Adrenal gland (tissue), 12 donors: Measurements from ENCODE around the gene TULP3. TPM values are rescaled to one million over a fixed set of nuclear protein-coding genes. Genes with fewer than 3 reads are reported as not detected.

Experiments
- DNase-seq, 7 donors: peaks; one replicate each; pipeline ENCODE4 v3.0.0-alpha.2; 2019 to 2020
- H3K27ac ChIP-seq, 5 donors: fragments of 200-600 bp; sonication (generic) in 4 of 5; 1 replicate in 3 of 5; 2 replicates in 2 of 5; pipeline versions ENCODE4 v1.5.1 to v1.8.0; 2016 to 2020; ENCODE audit warnings: mild to moderate bottlenecking in 1 of 5
- H3K27me3 ChIP-seq: fragments of 200-600 bp; 2 replicates; pipeline ENCODE4 v1.8.0; 2021
- H3K36me3 ChIP-seq, 2 donors: fragments of 200-600 bp; replicated peaks in 1 of 2; 1 replicate in 1 of 2; 2 replicates in 1 of 2; pipeline versions ENCODE4 v1.5.1 to v1.8.0; 2018 to 2022
- H3K4me1 ChIP-seq, 2 donors: fragments of 200-600 bp; replicated peaks in 1 of 2; 1 replicate in 1 of 2; 2 replicates in 1 of 2; pipeline versions ENCODE4 v1.5.1 to v1.8.0; 2018 to 2021
- H3K4me3 ChIP-seq, 4 donors: fragments of 200-600 bp; sonication (generic) in 3 of 4; one replicate each; pipeline ENCODE4 v1.5.1; 2016 to 2018
- H3K9me3 ChIP-seq, 3 donors: fragments of 200-600 bp; sonication (generic) in 1 of 3; replicated peaks in 1 of 3; 1 replicate in 2 of 3; 2 replicates in 1 of 3; pipeline versions ENCODE4 v1.5.1 to v1.8.0; 2016 to 2021
- CTCF ChIP-seq, 6 experiments: fragments of 450-650 bp in 4 of 6; fragments of 200-600 bp in 2 of 6; sonication (generic) in 1 of 6; IDR thresholded peaks; 1 replicate in 5 of 6; 2 replicates in 1 of 6; pipeline versions ENCODE4 v1.5.1 to v1.8.0; 2016 to 2021; ENCODE audit warnings: antibody characterized with exemption in 6 of 6, mild to moderate bottlenecking in 2 of 6, moderate library complexity in 1 of 6
- POLR2A ChIP-seq, 2 donors: fragments of 450-650 bp; IDR thresholded peaks; one replicate each; pipeline ENCODE4 v1.6.1; 2017; ENCODE audit warnings: antibody characterized with exemption in 2 of 2, mild to moderate bottlenecking in 2 of 2, moderate library complexity in 1 of 2
- WGBS, 4 donors: extraction: QIAGEN DNeasy Blood & Tissue Kit in 2 of 4; methylation state at CpG; one replicate each; pipeline versions ENCODE4 v1.1.5 to v1.1.7; 2013 to 2017; 5-methylcytosine and 5-hydroxymethylcytosine counted together
- intact Hi-C, 2 donors: fragments of 100-400 bp; cut with DNase I; formaldehyde crosslinking; loops; one replicate each; pipeline versions ENCODE4 v1.14.1 to v1.15.0; 2022 to 2023
- polyA plus RNA-seq, 3 donors: library from polyadenylated mRNA; stranded (reverse); fragments of 200-250 nt in 2 of 3; fragments of 350-450 nt in 1 of 3; fragmentation: Illumina TruSeq in 1 of 3; extraction: RNeasy Lipid Tissue Mini Kit (QIAGEN cat#74804) in 1 of 3; gene quantifications; one replicate each; pipeline ENCODE4 v1.2.3, GENCODE V29; 2013 to 2014
- total RNA-seq, 9 donors: library from RNA; depleted of rRNA in 4 of 9; stranded (reverse); fragments of >200 nt in 4 of 9; fragments of 120-200 nt in 1 of 9; fragmentation: NEBNext Ultra II Directional in 1 of 9; extraction: Animal tissue kit (Norgen Biotek cat#: 25700) in 1 of 9; gene quantifications; one replicate each; pipeline versions ENCODE4 v1.1.0 to v1.2.4, GENCODE V29; 2013 to 2023
- donor health status: healthy with polysubstance abuse.
- donor health status: Bipolar disorder and iron deficiency.
- donor health status: DM: yes; HTN: yes; CAD: no.
- donor health status: DM: no; HTN: no; CAD: no.
- donor health status: DM: no; HTN: no; CAD: no.
- donor health status: DM: yes; HTN: yes; CAD: no.

The TULP3 gene
- total and polyA plus RNA-seq, 12 donors: 16.9 to 40.5 (median 25.0) TPM

- Histone ChIP-seq H3K27ac (peak overlapping the region in 1 of 5 donors; percentile 78), H3K4me3 (no peak overlapping the region), H3K27me3 (no peaks in the 10 kb centered on the region), H3K4me1 (no peaks in the 10 kb centered on the region), H3K36me3 (no peaks in the 10 kb centered on the region), H3K9me3 (no peaks in the 10 kb centered on the region)
- DNase-seq: no peak
- TF ChIP-seq CTCF (IDR thresholded peaks at IDR 0.05) (no peak), POLR2A (IDR thresholded peaks at IDR 0.05) (no peak)
- intact Hi-C loops: loop anchor here in 1 of 2 donors (10.0 kb wide), 2 partner anchors 87 to 187 kb away; no protein-coding TSS in a partner anchor
- 96 to 98% (median 96%) methylated on average over 7 of the region's 7 CpGs for WGBS, 4 donors
Measured at GRCh38 chr12:2857576-2857975, 33.1 kb upstream of the TULP3 start.

- H3K27ac ChIP-seq: peak overlapping the region in 1 of 5 donors; percentile 78
- H3K4me3 ChIP-seq: no peak overlapping the region
- WGBS, 4 donors: 75 to 83% (median 79%) methylated on average over 1 to 2 of the region's 2 CpGs; no CpG with 5 or more reads in 1 of the 4 donors
- no peak for TF ChIP-seq POLR2A (IDR thresholded peaks at IDR 0.05)
- no peak for TF ChIP-seq CTCF (IDR thresholded peaks at IDR 0.05)
- no peaks in the 10 kb centered on the region for H3K4me1 ChIP-seq
- no peaks in the 10 kb centered on the region for H3K36me3 ChIP-seq
- no peak for DNase-seq
- no peaks in the 10 kb centered on the region for H3K27me3 ChIP-seq
- H3K9me3 ChIP-seq: no peaks in the 10 kb centered on the region
- intact Hi-C loops: loop anchor here in 1 of 2 donors (10.0 kb wide), 2 partner anchors 86 to 186 kb away; no protein-coding TSS in a partner anchor
Measured at GRCh38 chr12:2858334-2858733, 32.4 kb upstream of the TULP3 start.

DNA sequence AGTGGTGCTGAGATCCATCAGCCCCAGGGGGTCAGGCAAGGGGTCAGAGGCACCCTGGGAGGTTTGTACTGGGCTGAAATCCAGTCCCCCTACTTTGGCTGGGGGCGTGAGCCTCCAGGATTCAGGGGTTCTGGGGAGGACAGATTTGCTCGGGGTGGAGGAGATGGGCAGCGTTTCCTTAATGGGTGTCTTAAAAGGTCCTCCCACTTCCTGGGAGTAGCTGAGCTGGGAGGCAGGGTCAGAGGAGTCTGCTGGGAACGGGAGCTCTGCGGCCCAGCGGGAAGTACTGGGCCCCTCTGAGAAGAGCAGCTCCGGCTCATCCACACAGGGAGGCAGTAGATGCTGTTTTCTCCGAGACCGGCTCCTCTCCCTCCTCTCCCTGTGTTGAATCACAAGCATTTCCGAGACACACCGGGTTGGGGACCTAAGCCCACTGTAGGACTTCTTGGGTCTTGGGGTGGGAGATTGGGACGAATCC lies 31.7 kb upstream of the TULP3 start:
- H3K4me1 ChIP-seq: no peaks in the 10 kb centered on the region
- intact Hi-C loops: loop anchor here in 1 of 2 donors (10.0 kb wide), 2 partner anchors 86 to 186 kb away; no protein-coding TSS in a partner anchor
- H3K27ac ChIP-seq: peak overlapping the region in 2 of 5 donors; percentile 44 to 78
- 80 to 92% (median 83%) methylated on average over 7 to 12 of the region's 12 CpGs for WGBS, 4 donors
- peak in 1 of 7 donors; percentile 38 for DNase-seq
- TF ChIP-seq CTCF (IDR thresholded peaks at IDR 0.05): no peak
- no peak for TF ChIP-seq POLR2A (IDR thresholded peaks at IDR 0.05)
- no peak overlapping the region for H3K4me3 ChIP-seq
- H3K36me3 ChIP-seq: no peaks in the 10 kb centered on the region
- no peaks in the 10 kb centered on the region for H3K27me3 ChIP-seq
- H3K9me3 ChIP-seq: no peaks in the 10 kb centered on the region

DNA sequence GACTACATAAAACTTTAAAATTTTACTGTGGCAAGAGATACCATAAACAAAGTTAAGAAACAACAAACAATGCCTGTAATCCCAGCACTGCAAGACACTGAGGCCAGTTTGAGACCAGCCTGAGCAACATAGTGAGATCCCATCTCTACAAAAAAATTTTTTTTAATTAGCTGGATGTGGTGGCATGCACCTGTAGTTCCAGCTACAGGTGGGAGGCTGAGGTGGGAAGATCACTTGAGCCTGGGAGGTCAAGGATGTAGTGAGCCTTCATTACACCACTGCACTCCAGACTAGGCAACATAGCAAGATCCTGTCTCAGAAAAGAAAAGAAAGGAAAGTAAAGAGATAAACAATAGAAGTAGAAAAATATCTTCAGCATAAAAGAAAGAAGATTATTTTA lies 30.5 kb upstream of the TULP3 start:
- no peaks in the 10 kb centered on the region for H3K36me3 ChIP-seq
- H3K4me1 ChIP-seq: no peaks in the 10 kb centered on the region
- H3K4me3 ChIP-seq: no peak overlapping the region
- no peaks in the 10 kb centered on the region for H3K27me3 ChIP-seq
- DNase-seq: no peak
- TF ChIP-seq CTCF (IDR thresholded peaks at IDR 0.05): no peak
- no peak for TF ChIP-seq POLR2A (IDR thresholded peaks at IDR 0.05)
- H3K27ac ChIP-seq: no peak overlapping the region
- H3K9me3 ChIP-seq: no peaks in the 10 kb centered on the region
- intact Hi-C loops: no loop called here
